Fibroblast of villous mesenchyme (primary cell): ENCODE measurements around the gene TXNL1. TPM values are rescaled to one million over a fixed set of nuclear protein-coding genes. Genes with fewer than 3 reads are reported as not detected.

ENCODE experiments used
- DNase-seq: peaks from one replicate; pipeline ENCODE4 v3.0.0-alpha.2; 2010; ENCODE audit warnings: low read depth
- H3K4me3 ChIP-seq: 2 replicates; pipeline ENCODE4 v1.5.1; 2011; ENCODE audit warnings: low read depth, mild to moderate bottlenecking, low read length
- total RNA-seq: library from RNA; depleted of rRNA; stranded (reverse); fragments of >200 nt; gene quantifications from 2 replicates; pipeline ENCODE4 v1.2.3, GENCODE V29; 2012
- TF ChIP-seq, protein P1 (sequence below): IDR thresholded peaks from 2 replicates; pipeline ENCODE4 v1.5.1; 2012; ENCODE audit warnings: low read depth, mild to moderate bottlenecking, low read length; ENCODE audit not compliant: insufficient read depth

The TXNL1 gene
- total RNA-seq: 15.8 and 33.2 TPM in 2 replicates

DNA sequence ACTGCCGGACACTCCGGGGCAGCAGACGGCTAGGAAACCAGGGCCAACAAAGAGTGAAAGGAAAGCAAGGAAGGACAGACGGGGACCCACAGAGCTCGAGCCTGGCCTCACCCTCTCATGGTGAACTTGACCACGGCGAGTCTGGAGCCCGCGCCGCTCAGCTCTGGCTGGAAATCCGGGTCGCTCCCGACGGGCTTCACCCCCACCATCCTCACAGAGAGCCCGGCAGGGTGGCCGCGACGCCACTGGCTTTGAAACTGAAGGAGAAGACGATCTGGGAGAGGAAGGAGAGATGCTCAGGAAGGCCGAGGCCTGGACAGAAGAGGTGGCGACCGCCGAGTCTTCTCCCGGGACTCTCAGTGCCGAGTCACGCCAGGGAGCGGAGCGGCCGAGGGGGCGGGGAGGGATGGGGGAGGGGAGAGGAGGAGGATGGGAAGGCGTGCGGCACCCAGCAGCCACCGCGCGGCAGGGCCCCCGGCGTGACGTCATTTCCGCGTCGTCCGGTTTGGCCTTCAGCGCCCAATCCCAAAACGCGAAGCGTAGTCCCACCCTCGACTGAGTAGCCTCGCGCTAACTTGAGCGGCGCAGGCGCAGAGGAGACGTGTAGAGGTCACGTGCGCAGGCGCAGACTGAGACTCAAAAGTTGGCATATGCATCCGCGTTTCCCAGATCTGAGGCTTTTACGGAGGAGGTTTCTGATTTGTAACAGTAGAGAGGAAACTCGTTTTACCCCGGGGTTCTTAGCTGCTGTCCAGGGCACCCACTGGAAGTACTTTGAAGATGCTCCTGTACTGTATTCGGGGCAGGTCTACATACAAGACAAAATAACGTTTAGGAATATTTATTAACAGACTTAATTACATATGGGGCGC, at the start of gene TXNL1:
TXNL1 (minus strand) TSS at position 361 of the 872 bp plus-strand sequence; CDS start at position 209, 152 bp downstream.
- H3K4me3 ChIP-seq: peak within 1 kb of the TSS; percentile 78
- DNase-seq: peak; percentile 99
- TF ChIP-seq, protein P1, sequence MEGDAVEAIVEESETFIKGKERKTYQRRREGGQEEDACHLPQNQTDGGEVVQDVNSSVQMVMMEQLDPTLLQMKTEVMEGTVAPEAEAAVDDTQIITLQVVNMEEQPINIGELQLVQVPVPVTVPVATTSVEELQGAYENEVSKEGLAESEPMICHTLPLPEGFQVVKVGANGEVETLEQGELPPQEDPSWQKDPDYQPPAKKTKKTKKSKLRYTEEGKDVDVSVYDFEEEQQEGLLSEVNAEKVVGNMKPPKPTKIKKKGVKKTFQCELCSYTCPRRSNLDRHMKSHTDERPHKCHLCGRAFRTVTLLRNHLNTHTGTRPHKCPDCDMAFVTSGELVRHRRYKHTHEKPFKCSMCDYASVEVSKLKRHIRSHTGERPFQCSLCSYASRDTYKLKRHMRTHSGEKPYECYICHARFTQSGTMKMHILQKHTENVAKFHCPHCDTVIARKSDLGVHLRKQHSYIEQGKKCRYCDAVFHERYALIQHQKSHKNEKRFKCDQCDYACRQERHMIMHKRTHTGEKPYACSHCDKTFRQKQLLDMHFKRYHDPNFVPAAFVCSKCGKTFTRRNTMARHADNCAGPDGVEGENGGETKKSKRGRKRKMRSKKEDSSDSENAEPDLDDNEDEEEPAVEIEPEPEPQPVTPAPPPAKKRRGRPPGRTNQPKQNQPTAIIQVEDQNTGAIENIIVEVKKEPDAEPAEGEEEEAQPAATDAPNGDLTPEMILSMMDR: no peak

DNA sequence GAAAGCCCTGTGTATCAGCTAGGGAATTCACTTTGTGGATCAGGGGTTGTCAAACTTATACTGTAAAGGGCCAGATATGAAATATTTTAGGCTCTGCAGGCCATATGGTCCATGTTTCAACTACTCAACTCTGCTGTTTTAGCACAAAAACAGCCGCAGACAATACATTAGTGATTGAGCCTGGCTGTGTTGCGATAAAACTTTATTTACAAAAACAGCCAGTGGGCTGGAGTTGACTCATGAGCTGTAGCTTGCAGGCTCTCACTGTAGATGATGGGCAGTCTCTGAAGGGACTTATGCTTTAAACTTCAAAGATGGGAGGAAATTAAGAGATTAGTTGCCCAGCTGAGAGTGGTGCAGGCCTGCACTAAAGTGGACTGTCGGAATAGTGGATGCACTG, 45.9 kb upstream of the TXNL1 start:
- DNase-seq: no peak
- TF ChIP-seq, protein P1: no peak
- no peak overlapping the region for H3K4me3 ChIP-seq

DNA sequence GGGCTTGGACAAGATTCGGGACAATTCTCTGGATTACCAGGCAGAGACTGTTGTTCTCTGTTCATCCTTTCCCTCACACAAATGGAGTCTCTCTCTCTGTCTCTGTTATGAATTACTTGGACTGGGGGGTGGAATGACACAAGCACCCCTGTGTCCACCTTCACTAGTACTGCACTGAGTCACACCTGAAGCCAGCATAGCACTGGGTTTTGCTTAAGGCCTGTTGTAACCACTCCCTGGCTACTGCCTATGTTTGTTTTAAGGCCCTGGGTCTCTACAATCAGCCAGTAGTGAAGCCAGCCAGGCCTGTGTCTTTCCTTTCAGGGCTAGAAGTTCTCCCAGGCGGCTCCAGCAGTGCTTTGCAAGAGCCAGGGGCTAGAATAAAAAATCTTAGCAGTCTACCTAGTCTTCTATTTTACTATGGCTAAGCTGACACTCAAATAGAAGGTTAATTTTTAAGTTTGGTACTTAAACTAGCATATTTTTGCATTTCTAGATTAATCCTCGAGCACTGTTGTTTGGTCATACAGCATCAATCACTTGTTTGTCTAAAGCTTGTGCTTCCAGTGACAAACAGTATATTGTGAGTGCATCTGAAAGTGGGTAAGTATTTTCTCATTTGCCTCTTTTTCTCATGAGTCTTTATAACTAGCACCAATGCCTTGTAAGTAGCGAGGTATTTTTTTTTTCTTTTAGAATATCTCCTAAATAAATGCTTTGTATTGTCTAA, 40.6 kb upstream of the TXNL1 start:
- TF ChIP-seq, protein P1: no peak
- H3K4me3 ChIP-seq: no peak overlapping the region
- DNase-seq: no peak

DNA sequence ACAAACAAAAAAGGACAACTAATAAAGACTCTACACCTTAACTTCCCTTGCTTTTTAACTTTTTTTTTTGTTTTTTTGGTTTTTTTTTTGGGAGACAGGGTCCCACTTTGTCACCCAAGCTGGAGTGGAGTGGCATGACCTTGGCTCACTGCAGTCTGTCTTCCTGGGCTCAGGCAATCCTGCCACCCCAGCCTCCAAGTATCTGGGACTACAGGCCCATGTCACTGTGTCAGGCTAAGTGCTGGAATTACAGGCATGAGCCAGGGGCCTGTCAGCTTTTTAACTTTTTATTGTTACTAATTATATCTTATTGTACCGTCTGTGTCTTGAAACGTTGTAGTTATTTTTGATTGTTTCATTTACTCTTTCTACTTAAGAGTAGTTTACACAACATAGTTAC, 38.2 kb upstream of the TXNL1 start:
- no peak overlapping the region for H3K4me3 ChIP-seq
- no peak for DNase-seq
- TF ChIP-seq, protein P1: no peak

DNA sequence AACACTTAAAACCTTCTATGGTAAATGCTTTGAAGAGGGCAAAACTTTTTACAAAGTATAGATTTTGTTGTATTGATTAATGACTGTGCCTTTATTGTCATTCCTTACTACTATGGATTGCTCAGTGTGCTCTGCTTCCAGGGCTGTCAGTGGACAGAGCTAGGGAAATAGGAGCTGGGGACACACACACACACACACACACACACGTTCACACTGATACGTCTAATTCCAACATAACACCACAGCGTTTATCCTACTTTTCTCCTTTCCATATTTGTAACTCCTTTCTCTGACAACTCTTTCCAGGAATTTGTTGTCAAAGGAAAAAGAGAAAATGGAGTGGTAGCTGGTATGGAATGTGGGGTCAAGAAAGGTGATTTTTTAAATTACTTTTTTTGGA, 34.6 kb upstream of the TXNL1 start:
- TF ChIP-seq, protein P1: no peak
- no peak for DNase-seq
- H3K4me3 ChIP-seq: no peak overlapping the region

DNA sequence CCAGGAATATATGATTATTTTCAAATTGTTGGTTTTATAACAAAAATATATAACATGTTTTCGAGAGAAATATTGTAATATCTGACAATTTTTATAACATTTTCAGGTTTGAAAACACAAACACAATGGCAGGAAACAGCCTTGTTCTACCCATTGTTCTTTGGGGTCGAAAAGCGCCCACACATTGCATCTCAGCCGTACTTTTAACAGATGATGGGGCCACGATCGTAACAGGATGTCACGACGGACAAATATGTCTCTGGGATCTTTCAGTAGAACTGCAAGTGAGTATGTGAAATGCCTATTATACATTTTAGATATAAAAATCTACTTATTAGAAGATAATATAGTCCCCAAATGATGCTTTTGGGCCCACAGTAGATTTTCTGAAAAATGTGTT, 34.0 kb upstream of the TXNL1 start:
- TF ChIP-seq, protein P1: no peak
- H3K4me3 ChIP-seq: no peak overlapping the region
- DNase-seq: no peak
